ENCODE data around the gene HSD17B12. TPM values are rescaled to one million over a fixed set of nuclear protein-coding genes. Genes with fewer than 3 reads are reported as not detected.

HSD17B12 gene
- polyA plus RNA-seq, 4 donors, result 77.8 to 108 (median 95.4) TPM

DNA sequence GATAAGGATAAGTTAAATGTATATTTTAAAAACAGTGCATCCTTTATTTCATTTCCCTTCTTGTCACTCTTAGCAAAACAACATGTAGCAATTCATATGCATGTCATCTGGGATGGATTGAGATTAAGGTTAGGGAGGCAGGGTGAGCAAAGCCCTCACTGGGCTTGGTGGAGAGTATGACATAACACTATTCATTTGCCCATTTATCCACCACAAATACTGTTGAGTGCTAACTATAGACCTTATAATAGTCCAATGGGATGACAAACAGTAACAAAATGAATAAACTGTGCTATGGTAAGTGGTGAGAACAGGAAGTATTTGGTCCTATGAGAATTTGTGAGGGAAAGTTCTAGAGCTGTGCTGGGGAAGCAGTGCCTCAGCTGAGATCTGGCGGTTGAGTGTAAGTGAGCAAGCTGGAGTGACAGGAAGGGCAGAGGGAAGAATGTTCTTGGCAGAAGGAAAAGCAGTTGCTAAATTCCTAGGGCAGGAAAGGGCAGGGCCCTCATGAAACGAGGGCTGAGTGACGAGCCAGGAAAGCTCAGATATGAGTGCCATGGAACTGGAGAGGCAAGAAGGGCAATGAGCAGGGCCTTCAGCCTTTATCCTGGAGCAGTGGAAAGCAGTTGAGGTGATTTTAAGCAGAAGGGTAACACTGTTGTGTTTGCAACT, 6.7 kb downstream of the HSD17B12 start:
- DNase-seq (ENCODE audit: low read depth in 4 of 4, low spot score in 3 of 4), result no peak

DNA sequence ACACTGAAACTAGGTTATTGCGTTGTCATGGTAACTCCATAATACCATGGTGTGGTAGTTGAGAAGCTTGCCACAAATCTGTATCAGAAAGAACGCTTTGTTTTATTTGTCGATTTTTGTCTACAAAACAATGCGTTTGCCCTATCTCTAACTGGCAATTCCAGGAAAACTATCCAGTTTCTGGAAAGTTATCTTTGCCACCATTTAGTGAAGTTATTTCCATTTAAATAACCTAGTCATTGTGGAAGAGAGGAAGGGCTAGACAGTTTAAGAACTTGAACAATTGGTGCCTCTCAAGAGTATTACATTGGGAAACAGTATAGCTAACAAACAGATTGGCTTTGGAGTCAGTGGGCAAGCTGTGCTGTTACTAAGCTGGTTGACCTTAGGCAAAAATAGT, 7.9 kb downstream of the HSD17B12 start:
- no peak for DNase-seq (ENCODE audit: low read depth in 4 of 4, low spot score in 3 of 4)

DNA sequence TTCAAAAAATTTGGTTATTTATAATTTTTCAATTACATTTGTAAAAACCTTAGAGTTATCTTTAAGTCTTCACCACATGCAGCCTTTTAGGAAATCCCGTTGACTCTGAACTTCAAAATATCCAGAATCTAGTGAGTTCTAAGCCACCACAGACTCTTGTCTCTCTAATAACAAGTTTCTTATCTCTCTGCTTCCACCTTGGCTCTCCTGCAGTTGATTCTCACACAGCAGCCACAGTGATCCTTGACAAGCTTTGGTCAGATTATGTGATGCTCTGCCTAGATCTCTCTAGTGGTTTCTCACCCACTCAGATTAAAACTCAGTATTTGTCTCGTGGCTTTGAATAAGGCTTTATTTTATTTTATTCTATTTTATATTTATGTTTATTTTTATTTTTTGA, 8.6 kb downstream of the HSD17B12 start:
- no peak for DNase-seq (ENCODE audit: low read depth in 4 of 4, low spot score in 3 of 4)

DNA sequence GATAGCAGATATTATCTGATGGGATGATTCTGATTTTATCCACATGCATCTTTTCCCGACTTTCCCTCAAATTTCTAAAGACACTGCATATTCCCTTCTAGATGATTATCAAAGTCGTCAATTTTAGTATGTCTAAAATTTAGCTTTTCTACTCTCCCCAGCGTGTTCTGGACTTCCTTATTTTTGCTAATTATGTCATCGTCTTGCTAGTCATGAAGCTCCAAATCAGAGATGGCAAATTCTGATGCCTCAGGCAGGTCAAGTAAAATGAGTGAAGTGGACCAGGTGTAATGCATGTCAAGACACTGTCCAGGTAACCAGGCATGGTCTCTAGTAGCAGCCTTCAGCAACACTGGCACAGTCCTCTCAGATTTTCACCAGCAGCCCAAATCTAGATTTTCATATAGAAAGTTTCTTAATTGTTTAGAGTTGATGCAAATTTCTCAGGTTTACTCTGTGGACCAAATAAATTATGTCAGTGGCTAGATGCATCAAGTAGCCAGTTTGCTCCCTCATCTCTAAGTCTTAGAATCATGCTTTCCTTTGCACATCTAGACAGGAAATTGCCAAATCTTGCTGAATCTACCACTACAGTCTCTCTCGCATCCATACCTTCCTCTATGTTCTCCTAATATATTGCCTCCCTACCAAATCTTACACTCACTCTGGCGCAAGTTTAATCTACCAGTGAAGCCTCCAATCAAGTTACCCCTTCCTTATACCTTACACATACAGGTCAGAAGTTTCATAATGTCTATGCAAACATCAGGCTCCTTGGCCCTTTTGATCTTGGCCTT, 10.6 kb downstream of the HSD17B12 start:
- no peak for DNase-seq (ENCODE audit: low read depth in 4 of 4, low spot score in 3 of 4)

DNA sequence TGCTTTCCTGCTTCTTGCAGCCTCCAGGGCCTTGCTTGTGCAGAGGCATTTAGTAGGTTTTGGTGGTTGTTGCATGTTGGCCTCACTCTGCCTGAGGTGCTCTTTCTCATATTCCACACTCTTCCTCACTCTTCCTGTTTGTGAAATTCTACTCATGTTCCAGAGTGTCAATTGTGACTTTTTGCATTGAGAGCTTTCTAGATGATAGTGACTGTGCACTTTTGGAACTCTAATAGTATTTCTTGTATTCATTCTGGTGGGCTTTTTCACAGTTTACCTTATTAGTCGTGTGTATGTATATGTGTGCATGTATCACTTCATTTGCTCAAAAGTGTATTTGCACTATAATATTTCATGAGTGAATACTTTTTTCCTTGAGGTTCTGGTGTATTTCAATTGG, 11.3 kb downstream of the HSD17B12 start:
- no peak for DNase-seq (ENCODE audit: low read depth in 4 of 4, low spot score in 3 of 4)

DNA sequence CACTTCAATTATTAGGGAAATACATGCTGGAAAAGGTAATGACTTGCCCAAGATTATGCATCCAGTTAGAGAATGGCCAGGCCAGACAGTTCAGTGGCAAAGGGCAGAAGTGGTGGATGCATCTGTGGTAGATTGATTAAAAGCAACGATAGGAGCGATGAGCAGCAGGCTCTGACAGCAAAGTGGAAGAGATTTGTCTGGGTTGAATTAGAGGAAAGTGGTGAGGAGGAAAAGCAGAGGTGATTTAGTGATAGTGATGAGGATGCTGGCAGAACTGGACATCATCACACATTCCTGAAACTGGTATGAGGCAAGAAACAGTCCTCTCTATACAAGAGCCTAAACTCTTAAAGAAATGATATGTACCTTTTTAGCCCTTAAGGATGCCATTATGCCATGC, 12.5 kb downstream of the HSD17B12 start:
- DNase-seq (ENCODE audit: low read depth in 4 of 4, low spot score in 3 of 4), result no peak

DNA sequence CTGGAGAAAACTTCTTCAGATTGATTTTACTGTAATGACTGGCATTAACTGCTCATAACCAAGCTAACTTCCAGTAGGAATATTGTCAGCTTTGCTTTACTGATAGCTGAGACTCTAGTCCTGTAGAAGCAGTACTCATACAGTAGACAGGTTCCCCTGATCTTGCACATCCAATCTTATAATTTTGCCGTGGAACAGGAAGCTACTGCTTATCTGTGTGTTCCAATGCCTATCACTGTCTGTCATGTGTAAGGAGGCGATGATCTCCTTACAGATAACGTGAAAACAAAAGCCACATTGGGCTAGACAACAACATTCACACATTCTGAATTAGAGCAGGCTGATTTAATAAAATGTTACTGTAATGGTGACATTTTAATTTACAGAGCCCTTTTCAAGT, 13.2 kb downstream of the HSD17B12 start:
- DNase-seq (ENCODE audit: low read depth in 4 of 4, low spot score in 3 of 4), result no peak

DNA sequence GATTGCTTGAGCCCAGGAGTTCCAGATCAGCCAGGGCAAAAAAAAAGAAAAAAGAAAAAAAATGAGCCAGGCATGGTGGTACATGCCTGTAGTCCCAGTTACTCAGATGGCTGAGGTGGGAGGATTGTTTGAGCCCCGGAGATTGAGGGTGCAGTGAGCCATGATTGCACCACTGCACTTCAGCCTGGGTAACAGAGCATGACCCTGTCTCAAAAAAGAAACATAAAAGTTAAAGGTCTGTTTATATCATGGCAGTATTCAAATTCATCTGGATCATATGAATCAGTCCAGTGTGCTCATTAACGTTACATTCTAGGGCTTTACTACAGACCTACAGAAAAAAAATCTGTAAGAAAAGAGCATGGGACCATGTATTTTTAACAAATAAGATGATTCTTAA, 13.9 kb downstream of the HSD17B12 start:
- no peak for DNase-seq (ENCODE audit: low read depth in 4 of 4, low spot score in 3 of 4)

DNA sequence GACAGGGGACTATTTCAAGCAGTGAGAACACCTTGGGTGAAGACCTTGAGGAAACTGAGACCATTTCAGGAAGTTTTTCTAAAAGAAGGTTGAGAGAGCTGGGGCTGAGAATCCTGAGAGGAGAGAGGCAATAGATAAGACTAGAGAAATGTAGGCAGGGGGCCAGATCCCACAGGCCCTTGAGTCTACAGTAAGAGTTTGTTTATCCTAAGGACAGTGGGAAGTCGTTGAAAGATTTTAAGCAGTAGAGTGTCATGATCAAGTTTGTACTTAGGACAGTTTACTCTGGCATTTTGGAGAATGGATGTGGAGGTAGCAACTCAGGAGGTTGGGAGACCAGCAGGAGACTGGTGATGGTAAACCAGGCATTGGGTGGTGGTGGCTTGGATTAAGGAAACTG, 17.1 kb downstream of the HSD17B12 start:
- no peak for DNase-seq (ENCODE audit: low read depth in 4 of 4, low spot score in 3 of 4)

DNA sequence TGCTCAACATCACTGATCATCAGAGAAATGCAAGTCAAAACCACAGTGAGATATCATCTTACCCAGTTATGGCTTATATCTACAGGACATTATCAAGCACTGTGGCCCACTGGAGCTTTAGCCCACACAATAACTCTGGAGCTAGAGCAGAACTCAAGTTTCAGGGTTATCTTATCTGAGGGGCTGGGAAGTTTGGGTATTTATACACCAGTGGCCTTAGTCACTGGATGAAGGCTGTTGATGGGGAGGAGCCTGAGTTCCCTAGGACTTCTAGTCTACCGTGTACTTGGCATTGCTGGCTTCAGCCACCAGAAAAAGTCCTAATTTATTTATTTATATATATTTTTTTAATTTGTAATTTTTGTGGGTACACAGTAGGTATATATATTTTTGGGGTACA, 19.3 kb downstream of the HSD17B12 start:
- no peak for DNase-seq (ENCODE audit: low read depth in 4 of 4, low spot score in 3 of 4)

DNA sequence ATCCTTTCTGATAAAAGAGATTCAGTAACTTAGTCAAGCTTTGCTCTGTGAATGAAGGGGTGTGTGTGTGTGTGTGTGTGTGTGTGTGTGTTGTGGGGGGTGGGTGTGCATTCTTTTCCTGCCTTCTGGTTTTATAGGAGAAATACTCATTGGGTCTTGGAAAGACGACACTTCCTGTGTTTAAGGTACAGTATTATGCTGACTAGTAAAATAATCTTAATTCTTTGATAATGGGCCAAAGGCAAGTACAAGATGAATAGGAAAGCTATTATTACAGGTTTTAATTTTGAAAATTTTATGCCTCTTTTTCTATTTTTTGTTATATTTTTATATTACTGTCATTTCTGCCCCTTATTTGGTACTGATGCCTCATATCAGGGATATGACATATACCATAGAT, 26.1 kb downstream of the HSD17B12 start:
- DNase-seq (ENCODE audit: low read depth in 4 of 4, low spot score in 3 of 4), result no peak

DNA sequence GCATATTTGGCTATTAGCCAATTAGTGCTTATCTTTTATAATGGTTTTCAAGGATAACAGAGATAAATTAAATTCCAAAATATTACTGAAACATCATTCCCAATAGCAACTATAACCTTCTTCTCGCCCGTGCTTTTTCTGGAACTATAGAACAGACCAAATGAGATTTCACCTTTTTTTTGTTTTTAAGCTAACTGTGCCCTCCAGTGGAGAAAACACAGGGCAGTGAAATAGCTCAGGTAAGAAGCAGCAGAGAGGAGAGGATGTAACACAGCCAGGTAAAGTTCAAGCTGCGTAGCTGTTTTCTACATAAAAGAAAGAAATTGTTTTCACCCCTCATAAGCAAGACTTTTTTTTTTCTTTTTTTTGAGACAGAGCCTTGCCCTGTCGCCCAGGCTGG, 28.2 kb downstream of the HSD17B12 start:
- DNase-seq (ENCODE audit: low read depth in 4 of 4, low spot score in 3 of 4), result no peak

DNA sequence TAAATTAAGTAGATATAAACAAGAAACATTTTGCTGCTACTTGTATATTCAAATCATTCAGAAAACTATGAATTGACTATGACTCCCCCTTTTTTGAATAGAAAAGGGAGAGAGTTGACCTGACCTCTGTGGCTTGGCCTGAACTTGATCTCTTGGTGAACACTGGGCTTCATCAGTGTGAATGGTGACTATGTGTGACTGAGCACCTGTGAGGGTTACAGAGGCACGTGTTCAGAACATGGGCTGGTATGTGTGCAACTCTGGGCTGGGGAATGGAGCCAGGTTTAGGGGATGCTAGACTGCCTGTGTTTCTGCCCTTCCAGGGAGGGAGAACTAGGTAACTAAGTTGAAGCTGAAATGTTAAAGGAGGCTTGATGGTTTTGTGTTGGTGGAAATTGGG, 29.2 kb downstream of the HSD17B12 start:
- no peak for DNase-seq (ENCODE audit: low read depth in 4 of 4, low spot score in 3 of 4)

DNA sequence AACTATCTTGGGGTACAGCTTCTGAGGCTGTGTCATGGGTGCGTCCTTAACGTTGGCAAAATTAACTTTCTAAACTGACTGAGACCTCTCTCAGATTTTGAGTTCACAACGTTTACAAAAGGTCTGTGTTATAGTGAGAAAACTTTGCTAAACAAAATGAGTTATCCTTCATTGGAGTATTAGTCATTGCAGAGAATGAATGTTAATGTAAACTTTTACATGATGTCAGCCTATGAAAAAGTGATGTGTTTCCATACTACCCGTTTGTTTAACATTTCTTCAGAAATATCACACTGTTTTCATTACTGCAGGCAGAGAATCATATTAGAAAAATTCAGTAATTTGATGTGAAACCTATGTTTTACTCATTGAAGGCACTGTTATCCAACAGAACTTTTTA, 32.1 kb downstream of the HSD17B12 start:
- DNase-seq (ENCODE audit: low read depth in 4 of 4, low spot score in 3 of 4), result no peak

DNA sequence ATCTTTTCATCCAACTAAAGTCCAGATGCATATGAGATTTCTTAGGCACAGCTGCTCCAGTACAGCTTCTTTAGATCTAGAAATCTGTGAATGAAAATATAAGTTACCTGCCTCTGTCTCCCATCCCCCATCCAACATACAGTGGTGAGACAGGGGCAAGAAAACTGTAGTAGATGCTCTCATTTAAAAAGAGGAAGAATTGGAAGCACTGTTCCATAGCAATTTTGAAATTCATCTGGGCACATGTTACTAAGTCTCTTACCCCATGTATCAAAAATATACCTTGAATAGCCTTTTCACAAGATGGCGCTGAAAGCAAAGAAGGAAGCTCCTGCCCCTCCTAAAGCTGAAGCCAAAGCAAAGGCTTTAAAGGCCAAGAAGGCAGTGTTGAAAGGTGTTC, 37.8 kb downstream of the HSD17B12 start:
- DNase-seq (ENCODE audit: low read depth in 4 of 4, low spot score in 3 of 4), result no peak

DNA sequence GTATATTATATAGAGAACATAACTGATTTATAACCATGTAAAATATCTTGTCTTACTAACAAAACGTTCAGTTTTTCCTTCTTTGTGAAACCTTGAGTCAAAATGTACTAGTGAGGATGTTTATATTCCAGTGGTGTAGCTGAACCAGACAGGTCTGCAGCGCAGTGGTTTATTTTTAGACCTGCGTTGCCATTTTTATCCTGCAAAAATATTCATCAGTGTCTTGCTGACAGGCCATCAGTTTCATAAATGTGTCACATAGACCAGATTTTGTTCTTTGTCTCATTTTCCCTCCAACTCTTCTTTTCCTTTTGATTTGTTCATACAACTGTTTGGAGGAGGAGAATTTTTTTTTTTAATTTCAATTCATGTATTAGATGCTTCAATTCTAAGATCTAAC, 43.1 kb downstream of the HSD17B12 start:
- no peak for DNase-seq (ENCODE audit: low read depth in 4 of 4, low spot score in 3 of 4)

DNA sequence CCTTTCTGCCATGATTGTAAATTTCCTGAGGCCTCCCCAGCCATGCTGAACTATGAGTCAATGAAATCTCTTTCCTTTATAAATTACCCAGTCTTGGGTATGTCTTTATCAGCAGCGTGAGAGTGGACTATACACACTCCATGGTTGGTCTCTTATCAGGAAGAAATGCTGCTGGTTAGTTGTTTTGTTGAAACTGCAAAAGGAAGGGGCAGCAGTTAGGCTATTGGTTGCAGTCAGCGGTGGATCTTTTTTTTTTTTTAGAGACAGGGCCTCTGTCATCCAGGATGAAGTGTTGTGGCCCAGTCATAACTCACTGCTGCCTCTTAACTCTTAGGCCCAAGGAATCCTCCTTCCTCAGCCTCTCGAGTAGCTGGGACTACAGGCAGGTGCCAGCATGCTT, 51.7 kb downstream of the HSD17B12 start:
- no peak for DNase-seq (ENCODE audit: low read depth in 4 of 4, low spot score in 3 of 4)

DNA sequence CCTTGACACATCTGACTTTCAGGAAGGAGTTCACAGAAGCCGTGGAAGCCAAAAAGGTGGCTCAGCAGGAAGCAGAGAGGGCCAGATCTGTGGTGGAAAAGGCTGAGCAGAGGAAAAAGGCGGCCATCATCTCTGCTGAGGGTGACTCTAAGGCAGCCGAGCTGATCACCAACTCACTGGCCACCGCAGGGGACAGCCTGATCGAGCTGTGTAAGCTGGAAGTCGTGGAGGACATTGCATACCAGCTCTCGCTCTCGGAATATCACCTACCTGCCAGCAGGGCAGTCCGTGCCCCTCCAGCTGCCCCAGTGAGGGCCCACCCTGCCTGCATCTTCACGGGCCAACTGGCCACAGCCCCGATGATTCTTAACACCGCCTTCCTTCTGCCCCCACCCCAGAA, 53.7 kb downstream of the HSD17B12 start:
- DNase-seq (ENCODE audit: low read depth in 4 of 4, low spot score in 3 of 4), result no peak

DNA sequence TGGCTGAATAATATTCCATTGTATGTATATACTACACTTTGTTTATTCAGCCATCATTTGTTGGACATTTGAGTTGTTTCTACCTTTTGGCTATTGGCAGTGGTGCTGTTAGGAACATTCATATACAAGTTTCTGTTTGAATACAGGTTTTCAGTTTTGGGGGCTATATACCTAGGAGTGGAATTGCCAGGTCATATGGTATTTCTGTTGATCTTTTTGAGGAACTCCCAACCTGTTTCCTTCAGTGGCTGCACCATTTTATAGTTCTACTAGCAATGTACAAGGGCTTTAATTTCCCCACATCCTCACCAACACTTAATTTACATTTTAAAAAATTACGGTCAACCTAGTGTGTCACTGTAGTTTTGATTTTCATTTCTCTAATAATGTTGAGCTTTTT, 54.6 kb downstream of the HSD17B12 start:
- DNase-seq (ENCODE audit: low read depth in 4 of 4, low spot score in 3 of 4), result no peak

DNA sequence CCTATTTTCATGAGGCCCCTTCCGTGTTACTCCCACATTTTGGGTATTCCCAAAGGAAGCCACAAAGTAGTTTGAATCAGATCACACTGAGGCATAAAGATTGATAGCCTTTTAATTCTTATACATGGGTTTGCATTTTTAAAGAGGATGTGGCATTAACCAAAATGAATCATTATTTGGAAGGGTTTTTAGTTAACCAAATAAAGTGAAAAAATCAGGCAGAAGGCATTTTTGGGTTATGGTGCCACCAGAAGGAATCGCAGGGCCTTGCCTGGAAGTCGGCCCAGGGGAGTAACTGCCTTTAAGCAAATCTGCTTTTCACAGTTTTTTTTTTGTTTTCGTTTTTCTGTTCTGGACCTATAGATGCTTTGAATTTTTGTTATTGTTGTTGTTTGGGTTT, 55.4 kb downstream of the HSD17B12 start:
- DNase-seq (ENCODE audit: low read depth in 4 of 4, low spot score in 3 of 4), result no peak

DNA sequence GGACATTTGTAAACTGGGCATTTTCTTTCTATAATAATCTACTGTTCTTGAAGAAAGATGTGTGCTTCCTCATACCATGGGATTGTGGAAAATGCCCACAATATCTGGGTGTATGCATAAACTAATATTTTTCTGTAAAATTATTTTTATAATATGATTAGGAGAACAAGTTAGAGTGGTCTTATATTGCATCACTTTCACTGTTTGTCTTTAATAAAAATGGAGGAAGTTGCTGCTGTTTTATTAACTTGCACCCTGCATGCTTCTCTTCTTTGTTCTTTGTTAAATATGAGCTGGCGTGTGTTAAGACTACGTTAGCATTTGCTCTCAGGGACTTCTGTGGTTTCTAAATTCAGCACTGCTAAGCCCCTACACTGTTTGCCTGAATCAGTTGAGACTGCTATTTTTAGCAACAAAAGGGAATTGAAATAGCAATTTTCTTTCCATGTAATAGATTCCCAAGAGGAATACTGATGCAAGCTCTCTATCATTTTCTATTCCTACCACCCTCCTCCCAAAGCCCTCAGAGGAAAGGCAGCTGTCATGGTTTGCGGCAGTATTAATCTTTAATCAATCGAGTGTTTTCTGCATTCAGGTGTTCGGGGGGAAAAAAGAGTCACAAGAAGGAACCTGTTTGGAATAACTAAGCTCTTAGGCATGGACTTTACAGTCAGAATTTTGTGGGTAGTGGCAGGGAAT, 56.1 kb downstream of the HSD17B12 start:
- no peak for DNase-seq (ENCODE audit: low read depth in 4 of 4, low spot score in 3 of 4)

DNA sequence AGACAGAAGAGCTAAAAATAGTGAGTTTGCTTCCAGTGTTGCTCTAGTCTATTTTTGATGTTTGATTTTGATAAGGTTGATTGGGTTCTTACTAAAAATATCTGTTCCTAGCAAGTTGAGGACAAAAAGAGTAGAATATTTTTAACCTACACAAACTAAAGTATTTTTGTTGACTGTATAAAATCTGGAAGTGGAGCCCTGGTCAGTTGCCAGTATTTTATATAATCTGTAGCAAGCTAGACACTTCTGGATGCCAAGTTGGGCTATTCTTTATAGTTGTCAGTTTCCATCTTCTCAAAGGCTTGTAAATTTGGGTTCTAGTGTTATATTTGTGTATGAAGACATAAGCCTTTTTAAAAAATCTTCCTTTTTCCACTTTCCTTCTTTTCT, 56.7 kb downstream of the HSD17B12 start:
- no peak for DNase-seq (ENCODE audit: low read depth in 4 of 4, low spot score in 3 of 4)

Data from right renal pelvis (tissue), 4 donors.